Panc1 (cell line): ENCODE results near the gene EEIG1. TPM values are rescaled to one million over a fixed set of nuclear protein-coding genes. Genes with fewer than 3 reads are reported as not detected.

Experiments used
- ATAC-seq: fragments of 200-7000 bp; cut with Tn5 transposase; 2 replicates; pipeline ENCODE4 v1.9.1; 2020; ENCODE audit warnings: mild to moderate bottlenecking, moderate library complexity
- BruUV-seq: library from RNA; stranded (reverse); fragments of 400-500 nt; replicated peaks from 2 replicates; lab custom pipeline; 2021; lab: Mats Ljungman, UMichigan
- CTCF ChIA-PET: fragments of 300-600 bp; sonication (Branson Sonifier 250); formaldehyde crosslinking; loops from one replicate; lab custom pipeline; 2022; ENCODE audit warnings: antibody characterized with exemption; lab: Charles Lee
- POLR2A ChIA-PET: fragments of 300-600 bp; sonication (Branson Sonifier 250); formaldehyde crosslinking; loops from one replicate; lab custom pipeline; 2022; ENCODE audit warnings: antibody characterized with exemption; lab: Charles Lee
- DNase-seq: peaks from one replicate; pipeline ENCODE4 v3.0.0-alpha.2; 2010; ENCODE audit warnings: low read depth, low spot score
- H3K27ac ChIP-seq: 2 replicates; pipeline ENCODE4 v1.5.1; 2011; ENCODE audit warnings: mild to moderate bottlenecking, low read length, inconsistent platforms
- H3K27me3 ChIP-seq: fragments of 200-500 bp; sonication (Bioruptor generic); 2 replicates; pipeline ENCODE4 v1.6.0; 2014; ENCODE audit warnings: low read length, inconsistent platforms; ENCODE audit not compliant: control insufficient read depth, insufficient read depth
- H3K36me3 ChIP-seq: fragments of 200-500 bp; sonication (Bioruptor generic); 2 replicates; pipeline ENCODE4 v1.5.1; 2014; ENCODE audit warnings: inconsistent platforms, mild to moderate bottlenecking, low read length, moderate library complexity; ENCODE audit not compliant: control insufficient read depth, insufficient read depth
- H3K4me1 ChIP-seq: 2 replicates; pipeline ENCODE4 v1.5.1; 2011; ENCODE audit warnings: inconsistent platforms, mild to moderate bottlenecking, low read length, moderate library complexity; ENCODE audit not compliant: control insufficient read depth, insufficient read depth
- H3K4me3 ChIP-seq, 2 experiments: 2 replicates each; pipeline ENCODE4 v1.5.1; 2011 to 2012; ENCODE audit warnings: low read depth in 2 of 2, low read length in 2 of 2, mild to moderate bottlenecking in 2 of 2, inconsistent platforms in 1 of 2, moderate library complexity in 1 of 2
- H3K9me3 ChIP-seq: fragments of 200-500 bp; sonication (Bioruptor generic); 2 replicates; pipeline ENCODE4 v1.5.1; 2014; ENCODE audit warnings: low read depth, mild to moderate bottlenecking, inconsistent platforms, low read length, moderate library complexity; ENCODE audit not compliant: control insufficient read depth, insufficient read depth
- POLR2AphosphoS5 ChIP-seq: IDR thresholded peaks from 2 replicates; pipeline ENCODE4 v1.6.1; 2012; ENCODE audit warnings: mild to moderate bottlenecking, low read depth, low read length, moderate library complexity
- SIN3A ChIP-seq: IDR thresholded peaks from 2 replicates; pipeline ENCODE4 v1.6.1; 2012; ENCODE audit warnings: low read depth, mild to moderate bottlenecking, low read length, moderate library complexity, borderline replicate concordance; ENCODE audit not compliant: insufficient read depth
- TCF7L2 ChIP-seq: IDR thresholded peaks from 2 replicates; pipeline ENCODE4 v1.6.1; 2011; ENCODE audit warnings: mild to moderate bottlenecking, low read depth, low read length, inconsistent platforms
- in situ Hi-C: cut with HindIII; loops from 2 replicates; pipeline ENCODE4 v1.10.0; 2016; ENCODE audit warnings: low sequenced_read_pairs, low pct_unique_long_range_greater_than_20kb
- intact Hi-C: fragments of 100-400 bp; cut with micrococcal nuclease; formaldehyde crosslinking; loops from one replicate; pipeline ENCODE4 v1.10.0; 2022; ENCODE audit not compliant: unreplicated experiment
- total RNA-seq: library from RNA; stranded (reverse); gene quantifications from one replicate; pipeline ENCODE4 v1.2.1, GENCODE V29; 2021; ENCODE audit not compliant: unreplicated experiment
- TF ChIP-seq, protein P1 (sequence below), 2 experiments: IDR thresholded peaks; 2 replicates each; pipeline ENCODE4 v1.6.1; 2011 to 2012; ENCODE audit warnings: low read depth in 2 of 2, control low read depth in 1 of 2, low read length in 1 of 2, mild to moderate bottlenecking in 1 of 2, moderate library complexity in 1 of 2; ENCODE audit not compliant: insufficient read depth in 1 of 2
- TF ChIP-seq, protein P2 (sequence below): fragments of 450-650 bp; IDR thresholded peaks from 2 replicates; pipeline ENCODE4 v1.5.1; 2017; ENCODE audit warnings: mild to moderate bottlenecking

The EEIG1 gene
- total RNA-seq, 1 experiment from 2014 or later = 361 TPM

DNA sequence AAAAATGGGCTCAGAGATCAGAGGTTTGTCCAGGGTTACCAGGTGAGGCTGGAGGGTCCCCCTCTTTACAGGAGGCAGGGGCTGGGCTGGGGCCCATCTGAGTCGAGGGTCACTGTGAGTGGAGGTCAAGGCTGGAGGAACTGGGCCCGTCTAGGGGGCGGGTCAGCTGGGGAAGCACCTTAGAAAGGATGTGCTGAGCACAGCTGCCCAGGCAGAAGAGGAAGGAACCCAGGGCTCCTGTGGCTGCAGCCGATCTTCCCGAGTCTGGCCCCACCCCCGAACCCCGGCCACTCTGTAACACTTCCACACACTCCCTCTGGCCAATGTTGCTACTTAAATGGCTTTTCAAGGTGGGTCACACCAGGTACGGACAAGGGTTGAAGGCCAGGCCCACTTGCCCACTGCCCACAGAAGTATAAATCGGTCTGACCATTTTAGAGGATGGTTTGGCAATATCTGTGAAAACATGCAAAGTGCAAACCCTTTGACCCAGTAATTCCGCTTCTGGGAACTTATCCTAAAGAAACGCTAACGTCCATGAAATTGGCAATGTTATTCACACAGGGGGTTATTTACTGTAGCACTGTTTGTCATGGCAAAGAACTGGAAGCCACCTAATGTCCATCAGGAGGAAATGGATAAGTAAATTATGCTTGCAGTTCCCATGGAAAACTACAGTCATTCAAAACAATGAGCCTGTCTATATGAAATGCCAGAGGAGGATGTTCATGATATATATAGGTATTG, 30.5 kb upstream of the EEIG1 start:
- H3K4me1 ChIP-seq = peaks cover 41% of the 10 kb centered on the region
- H3K36me3 ChIP-seq = no peaks in the 10 kb centered on the region
- in situ Hi-C loops = no loop called here
- H3K27ac ChIP-seq = peak overlapping the region; percentile 91
- TF ChIP-seq TCF7L2 (no peak), SIN3A (no peak), POLR2AphosphoS5 (no peak)
- TF ChIP-seq, protein P1, sequence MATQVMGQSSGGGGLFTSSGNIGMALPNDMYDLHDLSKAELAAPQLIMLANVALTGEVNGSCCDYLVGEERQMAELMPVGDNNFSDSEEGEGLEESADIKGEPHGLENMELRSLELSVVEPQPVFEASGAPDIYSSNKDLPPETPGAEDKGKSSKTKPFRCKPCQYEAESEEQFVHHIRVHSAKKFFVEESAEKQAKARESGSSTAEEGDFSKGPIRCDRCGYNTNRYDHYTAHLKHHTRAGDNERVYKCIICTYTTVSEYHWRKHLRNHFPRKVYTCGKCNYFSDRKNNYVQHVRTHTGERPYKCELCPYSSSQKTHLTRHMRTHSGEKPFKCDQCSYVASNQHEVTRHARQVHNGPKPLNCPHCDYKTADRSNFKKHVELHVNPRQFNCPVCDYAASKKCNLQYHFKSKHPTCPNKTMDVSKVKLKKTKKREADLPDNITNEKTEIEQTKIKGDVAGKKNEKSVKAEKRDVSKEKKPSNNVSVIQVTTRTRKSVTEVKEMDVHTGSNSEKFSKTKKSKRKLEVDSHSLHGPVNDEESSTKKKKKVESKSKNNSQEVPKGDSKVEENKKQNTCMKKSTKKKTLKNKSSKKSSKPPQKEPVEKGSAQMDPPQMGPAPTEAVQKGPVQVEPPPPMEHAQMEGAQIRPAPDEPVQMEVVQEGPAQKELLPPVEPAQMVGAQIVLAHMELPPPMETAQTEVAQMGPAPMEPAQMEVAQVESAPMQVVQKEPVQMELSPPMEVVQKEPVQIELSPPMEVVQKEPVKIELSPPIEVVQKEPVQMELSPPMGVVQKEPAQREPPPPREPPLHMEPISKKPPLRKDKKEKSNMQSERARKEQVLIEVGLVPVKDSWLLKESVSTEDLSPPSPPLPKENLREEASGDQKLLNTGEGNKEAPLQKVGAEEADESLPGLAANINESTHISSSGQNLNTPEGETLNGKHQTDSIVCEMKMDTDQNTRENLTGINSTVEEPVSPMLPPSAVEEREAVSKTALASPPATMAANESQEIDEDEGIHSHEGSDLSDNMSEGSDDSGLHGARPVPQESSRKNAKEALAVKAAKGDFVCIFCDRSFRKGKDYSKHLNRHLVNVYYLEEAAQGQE (IDR thresholded peaks at IDR 0.05; ENCODE audit: insufficient read depth in 1 of 2, low read depth in 2 of 2, low read length in 1 of 2) = no peak
- TF ChIP-seq, protein P2, sequence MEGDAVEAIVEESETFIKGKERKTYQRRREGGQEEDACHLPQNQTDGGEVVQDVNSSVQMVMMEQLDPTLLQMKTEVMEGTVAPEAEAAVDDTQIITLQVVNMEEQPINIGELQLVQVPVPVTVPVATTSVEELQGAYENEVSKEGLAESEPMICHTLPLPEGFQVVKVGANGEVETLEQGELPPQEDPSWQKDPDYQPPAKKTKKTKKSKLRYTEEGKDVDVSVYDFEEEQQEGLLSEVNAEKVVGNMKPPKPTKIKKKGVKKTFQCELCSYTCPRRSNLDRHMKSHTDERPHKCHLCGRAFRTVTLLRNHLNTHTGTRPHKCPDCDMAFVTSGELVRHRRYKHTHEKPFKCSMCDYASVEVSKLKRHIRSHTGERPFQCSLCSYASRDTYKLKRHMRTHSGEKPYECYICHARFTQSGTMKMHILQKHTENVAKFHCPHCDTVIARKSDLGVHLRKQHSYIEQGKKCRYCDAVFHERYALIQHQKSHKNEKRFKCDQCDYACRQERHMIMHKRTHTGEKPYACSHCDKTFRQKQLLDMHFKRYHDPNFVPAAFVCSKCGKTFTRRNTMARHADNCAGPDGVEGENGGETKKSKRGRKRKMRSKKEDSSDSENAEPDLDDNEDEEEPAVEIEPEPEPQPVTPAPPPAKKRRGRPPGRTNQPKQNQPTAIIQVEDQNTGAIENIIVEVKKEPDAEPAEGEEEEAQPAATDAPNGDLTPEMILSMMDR = no peak
- intact Hi-C loops = no loop called here
- POLR2A ChIA-PET = no interaction called here
- DNase-seq (no peak), ATAC-seq (peak; percentile 70)
- H3K4me3 ChIP-seq = peak overlapping the region in 1 of 2 experiments; percentile 17; a peak in 1 of 4 replicates
- no peaks in the 10 kb centered on the region for H3K9me3 ChIP-seq
- BruUV-seq = no TSS peak
- CTCF ChIA-PET = no interaction called here
- H3K27me3 ChIP-seq = no peaks in the 10 kb centered on the region

DNA sequence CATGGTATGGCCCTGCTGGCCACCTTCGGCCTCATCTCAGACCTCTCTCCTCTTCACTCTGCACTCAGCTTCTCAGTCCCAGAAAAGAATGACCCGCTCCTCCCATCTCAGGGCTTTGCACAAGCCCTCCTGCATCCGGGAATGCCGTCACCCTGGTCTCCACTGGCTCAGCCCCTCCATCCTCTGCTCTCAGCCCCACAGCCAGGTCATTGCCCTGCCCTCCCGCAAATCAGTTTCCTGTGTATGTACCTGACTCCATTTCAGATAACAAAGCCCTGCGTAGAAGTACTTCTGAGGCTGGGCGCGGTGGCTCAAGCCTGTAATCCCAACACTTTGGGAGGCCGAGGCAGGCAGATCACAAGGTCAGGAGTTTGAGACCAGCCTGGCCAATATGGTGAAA, 28.9 kb upstream of the EEIG1 start:
- no peaks in the 10 kb centered on the region for H3K27me3 ChIP-seq
- no peak overlapping the region for H3K4me3 ChIP-seq
- H3K4me1 ChIP-seq = peaks cover 42% of the 10 kb centered on the region
- no peak for DNase-seq
- no TSS peak for BruUV-seq
- no peak for ATAC-seq
- H3K27ac ChIP-seq = peak overlapping the region; percentile 91
- H3K9me3 ChIP-seq = no peaks in the 10 kb centered on the region
- ChIA-PET POLR2A (no interaction called here), CTCF (no interaction called here)
- in situ Hi-C loops = no loop called here
- H3K36me3 ChIP-seq = no peaks in the 10 kb centered on the region
- TF ChIP-seq TCF7L2 = no peak
- intact Hi-C loops = no loop called here

DNA sequence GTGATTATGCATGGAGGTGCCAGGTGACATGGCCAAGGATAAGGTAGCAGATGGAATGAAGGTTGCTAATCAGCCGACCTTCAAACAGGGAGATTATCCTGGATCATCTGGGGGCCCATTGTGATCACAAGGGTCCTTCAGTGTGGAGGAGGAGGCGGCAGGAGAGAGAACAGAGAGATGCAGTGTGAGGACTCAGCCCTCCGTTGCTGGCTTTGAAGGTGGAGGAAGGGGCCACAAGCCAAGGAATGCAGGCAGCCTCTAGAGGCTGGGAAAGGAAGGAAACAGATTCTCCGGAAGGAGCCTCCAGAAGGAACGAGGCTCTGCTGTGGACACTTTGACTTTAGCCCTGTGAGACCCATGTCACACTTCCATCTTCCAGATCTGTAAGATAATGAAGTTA, 27.4 kb upstream of the EEIG1 start:
- Histone ChIP-seq H3K27ac (peak overlapping the region; percentile 91), H3K9me3 (no peaks in the 10 kb centered on the region), H3K36me3 (no peaks in the 10 kb centered on the region), H3K4me1 (peaks cover 42% of the 10 kb centered on the region), H3K27me3 (no peaks in the 10 kb centered on the region), H3K4me3 (no peak overlapping the region)
- intact Hi-C loops = no loop called here
- in situ Hi-C loops = no loop called here
- ATAC-seq = no peak
- ChIA-PET CTCF (no interaction called here), POLR2A (no interaction called here)
- no TSS peak for BruUV-seq
- DNase-seq = no peak
- TF ChIP-seq, protein P2 = no peak
- TF ChIP-seq TCF7L2 (no peak), POLR2AphosphoS5 (no peak), SIN3A (no peak)
- TF ChIP-seq, protein P1 (IDR thresholded peaks at IDR 0.05; ENCODE audit: insufficient read depth in 1 of 2, low read depth in 2 of 2, low read length in 1 of 2) = no peak
